H9 (cell line): ENCODE measurements around the gene RUNX2. TPM values are rescaled to one million over a fixed set of nuclear protein-coding genes. Genes with fewer than 3 reads are reported as not detected.

ENCODE experiments used
- DNase-seq: peaks from one replicate; pipeline ENCODE4 v3.0.0-alpha.2; 2017
- H2AFZ ChIP-seq: one replicate; pipeline ENCODE4 v1.6.1; 2013; ENCODE audit warnings: mild to moderate bottlenecking, low read length, control low read depth, moderate library complexity
- H2AK5ac ChIP-seq: 2 replicates; pipeline ENCODE4 v1.6.1; 2013; ENCODE audit warnings: low read length, control low read depth, mixed read lengths; ENCODE audit not compliant: insufficient read length
- H2BK120ac ChIP-seq: one replicate; pipeline ENCODE4 v1.6.1; 2013; ENCODE audit warnings: low read depth, mild to moderate bottlenecking, low read length, control low read depth, inconsistent platforms; ENCODE audit not compliant: poor library complexity, severe bottlenecking
- H2BK12ac ChIP-seq: 2 replicates; pipeline ENCODE4 v1.6.1; 2013; ENCODE audit warnings: low read length, control low read depth, mixed read lengths, low read depth; ENCODE audit not compliant: insufficient read length
- H2BK15ac ChIP-seq: 2 replicates; pipeline ENCODE4 v1.6.1; 2013; ENCODE audit warnings: low read depth, low read length, control low read depth
- H2BK20ac ChIP-seq: one replicate; pipeline ENCODE4 v1.6.1; 2013; ENCODE audit warnings: low read depth, mild to moderate bottlenecking, low read length, control low read depth, inconsistent platforms; ENCODE audit not compliant: poor library complexity, severe bottlenecking
- H2BK5ac ChIP-seq: 2 replicates; pipeline ENCODE4 v1.6.1; 2013; ENCODE audit warnings: low read length, control low read depth, mixed read lengths; ENCODE audit not compliant: insufficient read length
- H3K14ac ChIP-seq: 2 replicates; pipeline ENCODE4 v1.6.1; 2013; ENCODE audit warnings: low read length, control low read depth; ENCODE audit not compliant: insufficient read depth
- H3K18ac ChIP-seq: 2 replicates; pipeline ENCODE4 v1.6.1; 2013; ENCODE audit warnings: low read depth, mild to moderate bottlenecking, mixed read lengths, low read length, control low read depth; ENCODE audit not compliant: insufficient read length
- H3K23ac ChIP-seq: 2 replicates; pipeline ENCODE4 v1.6.1; 2013; ENCODE audit warnings: low read length, control low read depth, mixed read lengths, low read depth; ENCODE audit not compliant: insufficient read length
- H3K23me2 ChIP-seq: 2 replicates; pipeline ENCODE4 v1.6.1; 2013; ENCODE audit warnings: low read depth, mild to moderate bottlenecking, mixed read lengths, low read length, control low read depth; ENCODE audit not compliant: insufficient read length, poor library complexity, severe bottlenecking
- H3K27ac ChIP-seq: 2 replicates; pipeline ENCODE4 v1.5.1; 2013; ENCODE audit warnings: low read length, control low read depth, mixed read lengths, low read depth; ENCODE audit not compliant: insufficient read length
- H3K27me3 ChIP-seq: 2 replicates; pipeline ENCODE4 v1.6.1; 2013; ENCODE audit warnings: low read length, control low read depth, inconsistent platforms; ENCODE audit not compliant: insufficient read depth
- H3K4ac ChIP-seq: 2 replicates; pipeline ENCODE4 v1.6.1; 2013; ENCODE audit warnings: low read depth, mild to moderate bottlenecking, control low read depth, inconsistent platforms, low read length, moderate library complexity
- H3K4me1 ChIP-seq: 2 replicates; pipeline ENCODE4 v1.6.1; 2013; ENCODE audit warnings: low read length, control low read depth, inconsistent platforms; ENCODE audit not compliant: insufficient read depth
- H3K4me2 ChIP-seq: 2 replicates; pipeline ENCODE4 v1.6.1; 2013; ENCODE audit warnings: low read length, control low read depth, mixed read lengths; ENCODE audit not compliant: insufficient read length, insufficient read depth
- H3K56ac ChIP-seq: 2 replicates; pipeline ENCODE4 v1.6.1; 2013; ENCODE audit warnings: low read depth, mild to moderate bottlenecking, mixed read lengths, low read length, control low read depth; ENCODE audit not compliant: insufficient read length
- H3K79me1 ChIP-seq: 2 replicates; pipeline ENCODE4 v1.6.1; 2013; ENCODE audit warnings: low read depth, mild to moderate bottlenecking, moderate library complexity, low read length, control low read depth, inconsistent platforms; ENCODE audit not compliant: insufficient read depth, poor library complexity, severe bottlenecking
- H3K79me2 ChIP-seq: 2 replicates; pipeline ENCODE4 v1.6.1; 2013; ENCODE audit warnings: low read length, control low read depth, inconsistent platforms; ENCODE audit not compliant: insufficient read depth
- H3K9ac ChIP-seq: 2 replicates; pipeline ENCODE4 v1.6.1; 2013; ENCODE audit warnings: low read length, control low read depth, mixed read lengths; ENCODE audit not compliant: insufficient read length; ENCODE audit errors: extremely low read depth
- H3K9me3 ChIP-seq: one replicate; pipeline ENCODE4 v1.6.1; 2013; ENCODE audit warnings: low read depth, low read length, inconsistent platforms; ENCODE audit not compliant: control insufficient read depth
- H3T11ph ChIP-seq: one replicate; pipeline ENCODE4 v1.6.1; 2013; ENCODE audit warnings: mild to moderate bottlenecking, low read length, control low read depth, inconsistent platforms
- H4K20me1 ChIP-seq: one replicate; pipeline ENCODE4 v1.6.1; 2013; ENCODE audit not compliant: control insufficient read depth, insufficient read length, insufficient read depth
- H4K5ac ChIP-seq: 2 replicates; pipeline ENCODE4 v1.6.1; 2013; ENCODE audit warnings: low read depth, mild to moderate bottlenecking, mixed read lengths, low read length, control low read depth; ENCODE audit not compliant: insufficient read length
- H4K8ac ChIP-seq: replicated peaks from 2 replicates; pipeline ENCODE4 v1.6.1; 2013; ENCODE audit warnings: low read length, control low read depth, mixed read lengths, low read depth; ENCODE audit not compliant: insufficient read length
- H4K91ac ChIP-seq: 2 replicates; pipeline ENCODE4 v1.6.1; 2013; ENCODE audit warnings: low read depth, mild to moderate bottlenecking, moderate library complexity, mixed read lengths, low read length, control low read depth; ENCODE audit not compliant: insufficient read length
- H3K27ac Mint-ChIP-seq, 3 experiments: 2 replicates in 2 of 3; 3 replicates in 1 of 3; pipeline ENCODE4 v1.8.0; 2020 to 2021; ENCODE audit warnings: mixed read lengths in 3 of 3, mild to moderate bottlenecking in 1 of 3, moderate library complexity in 1 of 3
- H3K27me3 Mint-ChIP-seq: 2 replicates; pipeline ENCODE4 v1.8.0; 2021; ENCODE audit warnings: low read depth, mild to moderate bottlenecking, moderate library complexity, mixed read lengths
- H3K36me3 Mint-ChIP-seq, 3 experiments: 2 replicates in 2 of 3; 3 replicates in 1 of 3; pipeline ENCODE4 v1.8.0; 2020 to 2021; ENCODE audit warnings: low read depth in 3 of 3, mixed read lengths in 3 of 3; ENCODE audit not compliant: insufficient read depth in 1 of 3
- H3K4me1 Mint-ChIP-seq, 2 experiments: 2 replicates each; pipeline ENCODE4 v1.8.0; 2020; ENCODE audit warnings: mixed read lengths in 2 of 2
- H3K4me3 Mint-ChIP-seq, 2 experiments: 2 replicates in 1 of 2; 3 replicates in 1 of 2; pipeline ENCODE4 v1.8.0; 2020 to 2021; ENCODE audit warnings: mild to moderate bottlenecking in 2 of 2, mixed read lengths in 2 of 2, moderate library complexity in 1 of 2
- H3K9me3 Mint-ChIP-seq, 2 experiments: 2 replicates in 1 of 2; 3 replicates in 1 of 2; pipeline ENCODE4 v1.8.0; 2020; ENCODE audit warnings: mild to moderate bottlenecking in 2 of 2, mixed read lengths in 2 of 2, moderate library complexity in 1 of 2
- CTCF ChIP-seq: fragments of 200-600 bp; sonication (generic); conservative IDR thresholded peaks from 3 replicates; pipeline ENCODE4 v1.8.0; 2021; ENCODE audit warnings: antibody characterized with exemption, mild to moderate bottlenecking
- WGBS: extraction: QIAGEN DNeasy Blood & Tissue Kit; methylation state at CpG from one replicate; pipeline ENCODE4 v1.1.7; 2013; ENCODE audit warnings: missing lambda C conversion rate, low lambda C conversion rate, mixed read lengths; ENCODE audit not compliant: insufficient read length; ENCODE audit errors: extremely low coverage; 5-methylcytosine and 5-hydroxymethylcytosine counted together
- total RNA-seq: library from RNA; stranded (reverse); gene quantifications from 2 replicates; pipeline ENCODE4 v1.2.1, GENCODE V29; 2021

The RUNX2 gene
- total RNA-seq, 1 experiment from 2014 or later: 0.15 TPM

GRCh38 chr6:45436544-45437438, 108.7 kb downstream of the RUNX2 start:
- H3K56ac ChIP-seq: no peak overlapping the region
- H3K4me1 ChIP-seq: no peaks in the 10 kb centered on the region
- no peak for TF ChIP-seq CTCF
- no peak overlapping the region for H2AFZ ChIP-seq
- H4K91ac ChIP-seq: no peak overlapping the region
- H4K5ac ChIP-seq: no peak overlapping the region
- H2BK20ac ChIP-seq: no peak overlapping the region
- no peaks in the 10 kb centered on the region for H3K23me2 ChIP-seq
- no peak overlapping the region for H2BK12ac ChIP-seq
- H3K27me3 ChIP-seq: no peaks in the 10 kb centered on the region
- H3K4me3 Mint-ChIP-seq: no peak overlapping the region
- H3K4me1 Mint-ChIP-seq: peaks cover 2 to 9% of the 10 kb centered on the region in 2 experiments; a peak in 2 of 4 replicates
- no peak overlapping the region for H4K8ac ChIP-seq
- no peaks in the 10 kb centered on the region for H3K79me2 ChIP-seq
- no peak overlapping the region for H3K9ac ChIP-seq
- no peak overlapping the region for H3K4me2 ChIP-seq
- H3K27ac Mint-ChIP-seq: no peak overlapping the region
- H3K9me3 ChIP-seq: no peaks in the 10 kb centered on the region
- DNase-seq: no peak
- H3K14ac ChIP-seq: no peak overlapping the region
- no peak overlapping the region for H3K4ac ChIP-seq
- no peak overlapping the region for H3T11ph ChIP-seq
- no peaks in the 10 kb centered on the region for H4K20me1 ChIP-seq
- no peak overlapping the region for H2BK120ac ChIP-seq
- H3K9me3 Mint-ChIP-seq: no peaks in the 10 kb centered on the region
- H2AK5ac ChIP-seq: no peak overlapping the region
- H3K27ac ChIP-seq: no peak overlapping the region
- no peaks in the 10 kb centered on the region for H3K79me1 ChIP-seq
- WGBS: no CpG with 5 or more reads among the region's 7 CpGs
- H2BK5ac ChIP-seq: no peak overlapping the region
- no peak overlapping the region for H3K18ac ChIP-seq
- no peak overlapping the region for H2BK15ac ChIP-seq
- no peak overlapping the region for H3K23ac ChIP-seq
- H3K27me3 Mint-ChIP-seq: no peaks in the 10 kb centered on the region
- H3K36me3 Mint-ChIP-seq: no peaks in the 10 kb centered on the region
